Tibial nerve (tissue), 3 donors: ENCODE results near the gene SOD2.

ENCODE experiments used
- EP300 ChIP-seq, 2 donors: sonication (generic); formaldehyde crosslinking; IDR thresholded peaks; one replicate each; pipeline ENCODE4 v1.6.1; 2017; ENCODE audit warnings: antibody characterized with exemption in 2 of 2, mild to moderate bottlenecking in 1 of 2
- POLR2A ChIP-seq, 2 donors: fragments of 450-650 bp; IDR thresholded peaks; one replicate each; pipeline ENCODE4 v1.6.1; 2017; ENCODE audit warnings: antibody characterized with exemption in 2 of 2, mild to moderate bottlenecking in 2 of 2, moderate library complexity in 2 of 2

- TF ChIP-seq POLR2A (IDR thresholded peaks at IDR 0.05) (no peak), EP300 (IDR thresholded peaks at IDR 0.05) (no peak)
These were observed 2.9 kb upstream of the SOD2 start for GRCh38 chr6:159695984-159696383.
